Stomach smooth muscle (tissue), 2 donors: ENCODE measurements around the gene TTC39B.

ENCODE experiments used
- H3K27ac ChIP-seq: one replicate; pipeline ENCODE4 v1.7.0; 2013; ENCODE audit warnings: mild to moderate bottlenecking, low read length, inconsistent platforms
- H3K27me3 ChIP-seq, 2 donors: one replicate each; pipeline ENCODE4 v1.7.0; 2013; ENCODE audit warnings: low read length in 2 of 2; ENCODE audit not compliant: insufficient read depth in 2 of 2, control insufficient read depth in 1 of 2
- H3K36me3 ChIP-seq, 2 donors: one replicate each; pipeline ENCODE4 v1.7.0; 2013; ENCODE audit warnings: low read length in 2 of 2; ENCODE audit not compliant: control insufficient read depth in 2 of 2, insufficient read depth in 2 of 2
- H3K4me1 ChIP-seq: one replicate; pipeline ENCODE4 v1.7.0; 2013; ENCODE audit warnings: low read length; ENCODE audit not compliant: control insufficient read depth, insufficient read depth
- H3K4me3 ChIP-seq, 2 donors: one replicate each; pipeline ENCODE4 v1.7.0; 2013; ENCODE audit warnings: low read length in 2 of 2
- H3K9ac ChIP-seq, 2 donors: one replicate each; pipeline ENCODE4 v1.7.0; 2013; ENCODE audit warnings: low read length in 2 of 2, mild to moderate bottlenecking in 1 of 2
- H3K9me3 ChIP-seq, 2 donors: one replicate each; pipeline ENCODE4 v1.7.0; 2013; ENCODE audit warnings: low read length in 2 of 2; ENCODE audit not compliant: control insufficient read depth in 2 of 2
- donor health status: healthy.
- donor health status: Pancreatic carcinoma.

The TTC39B gene

DNA sequence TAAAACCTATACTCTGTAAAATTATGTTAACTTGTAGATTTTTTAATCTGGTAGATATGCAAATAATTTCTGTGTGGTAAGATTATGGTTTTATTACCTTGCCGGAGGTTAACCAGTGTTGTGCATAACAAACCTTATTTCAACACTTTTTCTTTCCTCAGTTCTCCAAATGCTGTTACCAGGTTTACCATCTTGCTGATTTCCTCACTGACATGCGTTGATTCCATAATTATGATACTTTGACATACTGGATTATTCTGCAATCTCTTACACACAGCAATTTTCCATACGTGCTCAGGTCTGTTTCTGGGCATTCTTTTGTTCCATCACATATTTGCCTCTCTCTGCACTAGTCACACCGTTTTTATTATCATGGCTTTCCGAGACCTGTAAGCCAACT lies 77.6 kb downstream of the TTC39B start:
- Histone ChIP-seq H3K36me3 (no peaks in the 10 kb centered on the region), H3K9me3 (no peaks in the 10 kb centered on the region), H3K4me3 (no peak overlapping the region), H3K27ac (no peak overlapping the region), H3K27me3 (no peaks in the 10 kb centered on the region), H3K9ac (no peak overlapping the region), H3K4me1 (no peaks in the 10 kb centered on the region)

- H3K36me3 ChIP-seq = peaks cover 0 to 5% of the 10 kb centered on the region in 2 donors
These were observed 79.5 kb downstream of the TTC39B start for GRCh38 chr9:15227491-15227890.

DNA sequence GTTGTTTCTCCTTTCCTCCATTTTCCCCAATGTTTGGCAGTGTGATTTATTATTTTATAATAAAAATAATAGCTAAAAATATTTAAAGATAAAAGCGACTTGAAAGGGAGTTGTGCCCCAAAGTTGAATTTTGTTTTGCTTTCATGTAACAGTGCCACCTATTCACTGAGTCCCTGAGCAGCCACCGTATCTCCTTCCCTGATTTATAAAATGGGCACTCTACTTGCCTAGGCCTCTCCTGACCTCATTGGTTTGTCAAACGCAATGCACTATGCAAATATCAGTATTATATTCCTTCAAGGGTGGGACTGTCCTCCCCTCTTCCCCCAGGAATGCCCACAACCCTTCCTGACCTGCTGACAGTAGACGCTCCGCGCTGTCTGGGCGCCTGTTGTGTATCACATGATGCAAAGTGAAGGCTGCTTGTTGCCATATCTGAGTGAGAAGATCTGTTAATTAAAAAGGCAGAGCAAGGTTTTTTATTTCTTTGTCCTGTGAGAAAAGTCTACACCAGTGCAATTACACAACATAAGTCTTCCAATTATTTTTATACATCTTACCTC lies 81.4 kb downstream of the TTC39B start:
- Histone ChIP-seq H3K4me3 (no peak overlapping the region), H3K27me3 (no peaks in the 10 kb centered on the region), H3K4me1 (no peaks in the 10 kb centered on the region), H3K9ac (no peak overlapping the region), H3K9me3 (no peaks in the 10 kb centered on the region), H3K27ac (no peak overlapping the region), H3K36me3 (peaks cover 0 to 5% of the 10 kb centered on the region in 2 donors)

More at GRCh38 chr9:15227491-15227890, 79.5 kb downstream of the TTC39B start:
- Histone ChIP-seq H3K9me3 (no peaks in the 10 kb centered on the region), H3K27ac (no peak overlapping the region), H3K9ac (no peak overlapping the region), H3K27me3 (no peaks in the 10 kb centered on the region), H3K4me1 (no peaks in the 10 kb centered on the region), H3K4me3 (no peak overlapping the region)

- Histone ChIP-seq H3K9me3 (no peaks in the 10 kb centered on the region), H3K36me3 (peaks cover 0 to 5% of the 10 kb centered on the region in 2 donors), H3K9ac (no peak overlapping the region), H3K27ac (no peak overlapping the region), H3K4me1 (no peaks in the 10 kb centered on the region), H3K4me3 (no peak overlapping the region), H3K27me3 (no peaks in the 10 kb centered on the region)
These were observed 84.7 kb downstream of the TTC39B start for GRCh38 chr9:15222313-15222712.

GRCh38 chr9:15221746-15222145 lies 85.3 kb downstream of the TTC39B start:
- Histone ChIP-seq H3K36me3 (peaks cover 0 to 5% of the 10 kb centered on the region in 2 donors), H3K9ac (no peak overlapping the region)

GRCh38 chr9:15220658-15221318 lies 86.2 kb downstream of the TTC39B start:
- Histone ChIP-seq H3K27me3 (no peaks in the 10 kb centered on the region), H3K27ac (no peak overlapping the region), H3K4me1 (no peaks in the 10 kb centered on the region), H3K4me3 (no peak overlapping the region), H3K36me3 (peaks cover 0 to 5% of the 10 kb centered on the region in 2 donors), H3K9me3 (no peaks in the 10 kb centered on the region), H3K9ac (no peak overlapping the region)

More at GRCh38 chr9:15221746-15222145, 85.3 kb downstream of the TTC39B start:
- no peaks in the 10 kb centered on the region for H3K27me3 ChIP-seq
- no peak overlapping the region for H3K27ac ChIP-seq
- H3K4me3 ChIP-seq = no peak overlapping the region
- no peaks in the 10 kb centered on the region for H3K9me3 ChIP-seq
- no peaks in the 10 kb centered on the region for H3K4me1 ChIP-seq

DNA sequence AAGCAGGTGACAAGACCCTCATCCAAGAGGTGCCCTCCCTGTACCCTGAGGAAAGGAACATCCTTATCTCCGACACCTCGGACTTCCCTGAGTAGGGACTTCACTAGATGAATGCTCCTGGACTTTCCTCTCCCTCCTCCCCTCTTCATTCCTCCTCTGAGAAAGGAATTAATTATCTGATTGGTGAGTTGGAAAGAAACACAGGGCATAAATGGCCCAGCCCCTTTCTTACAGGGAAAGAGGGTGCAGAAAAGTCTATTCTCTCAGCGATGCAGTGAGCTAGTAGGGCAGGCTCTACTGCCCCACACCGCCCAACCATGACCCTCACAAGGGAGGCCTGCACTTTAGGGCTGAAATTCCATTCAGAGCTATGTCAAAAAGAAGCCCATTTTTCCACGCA lies 87.5 kb downstream of the TTC39B start:
- no peaks in the 10 kb centered on the region for H3K27me3 ChIP-seq
- H3K9me3 ChIP-seq = no peaks in the 10 kb centered on the region
- no peaks in the 10 kb centered on the region for H3K4me1 ChIP-seq
- H3K4me3 ChIP-seq = no peak overlapping the region
- H3K36me3 ChIP-seq = peaks cover 0 to 5% of the 10 kb centered on the region in 2 donors
- H3K27ac ChIP-seq = no peak overlapping the region
- H3K9ac ChIP-seq = no peak overlapping the region

DNA sequence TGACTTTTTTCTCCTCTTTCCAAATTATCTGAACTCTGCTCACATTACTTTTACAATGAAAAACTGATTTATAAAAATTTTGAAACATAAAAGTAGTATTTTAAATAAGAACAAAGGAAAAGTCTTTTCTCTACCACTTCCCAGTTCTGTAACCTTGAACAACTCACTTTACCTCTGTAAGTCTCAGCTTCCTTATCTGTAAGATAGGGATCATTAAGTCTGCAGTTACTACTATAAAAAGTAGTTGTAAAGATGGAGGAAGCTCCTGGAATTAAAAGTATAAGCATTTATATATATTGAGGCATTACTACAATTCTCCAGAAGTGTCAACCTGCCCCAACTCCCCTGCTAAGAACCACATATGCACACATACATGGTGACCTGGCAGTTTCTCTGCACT lies 88.0 kb downstream of the TTC39B start:
- Histone ChIP-seq H3K36me3 (peaks cover 0 to 1% of the 10 kb centered on the region in 2 donors), H3K27ac (no peak overlapping the region)

DNA sequence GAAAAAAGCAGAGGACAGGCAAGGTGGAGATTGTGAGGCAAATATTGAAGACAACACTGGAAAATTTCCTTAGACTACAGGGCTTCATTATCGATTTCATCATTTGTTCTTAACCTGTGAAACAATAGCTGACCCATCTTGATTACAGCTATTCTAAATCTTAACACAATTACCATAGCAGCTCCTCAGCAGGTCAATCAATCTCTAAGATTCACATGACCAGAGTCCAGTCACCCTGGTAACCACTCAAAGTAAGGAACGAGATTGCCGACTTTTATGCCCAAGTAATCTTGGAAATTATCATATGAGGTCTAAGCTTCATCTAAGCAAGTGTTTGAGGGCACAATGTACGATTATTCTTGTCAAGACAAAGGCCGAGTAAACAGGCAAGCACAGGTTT lies 93.8 kb downstream of the TTC39B start:
- Histone ChIP-seq H3K36me3 (peaks cover 0 to 3% of the 10 kb centered on the region in 2 donors), H3K27ac (no peak overlapping the region)

More for the DNA sequence above, 88.0 kb downstream of the TTC39B start:
- Histone ChIP-seq H3K27me3 (no peaks in the 10 kb centered on the region), H3K9me3 (no peaks in the 10 kb centered on the region), H3K4me1 (no peaks in the 10 kb centered on the region), H3K4me3 (no peak overlapping the region), H3K9ac (no peak overlapping the region)

GRCh38 chr9:15211815-15212495 lies 95.1 kb downstream of the TTC39B start:
- H3K9ac ChIP-seq = no peak overlapping the region
- H3K9me3 ChIP-seq = no peaks in the 10 kb centered on the region

More for the DNA sequence above, 93.8 kb downstream of the TTC39B start:
- H3K27me3 ChIP-seq = no peaks in the 10 kb centered on the region
- no peak overlapping the region for H3K4me3 ChIP-seq
- peaks cover 4% of the 10 kb centered on the region for H3K4me1 ChIP-seq
- H3K9ac ChIP-seq = no peak overlapping the region
- no peaks in the 10 kb centered on the region for H3K9me3 ChIP-seq

More at GRCh38 chr9:15211815-15212495, 95.1 kb downstream of the TTC39B start:
- Histone ChIP-seq H3K27me3 (no peaks in the 10 kb centered on the region), H3K4me3 (no peak overlapping the region), H3K4me1 (peaks cover 4% of the 10 kb centered on the region), H3K27ac (no peak overlapping the region), H3K36me3 (peaks cover 0 to 3% of the 10 kb centered on the region in 2 donors)
